Activated CD8-positive, alpha-beta memory T cell treated with anti-CD3 and anti-CD28 coated beads for 36 hours (primary cell): ENCODE data around the gene BICD1. TPM values are rescaled to one million over a fixed set of nuclear protein-coding genes. Genes with fewer than 3 reads are reported as not detected.

Experiments
- CTCF ChIA-PET: fragments of 350-600 bp; sonication (Branson Sonifier 250); formaldehyde crosslinking; loops from one replicate; lab custom pipeline; 2021; ENCODE audit warnings: antibody characterized with exemption; lab: Charles Lee
- POLR2A ChIA-PET: fragments of 350-600 bp; sonication (Branson Sonifier 250); formaldehyde crosslinking; loops from one replicate; lab custom pipeline; 2021; ENCODE audit warnings: antibody characterized with exemption; lab: Charles Lee
- total RNA-seq, 2 experiments: library from RNA; stranded (reverse); gene quantifications; one replicate each; pipeline ENCODE4 v1.2.3, GENCODE V29; 2021

The BICD1 gene
- total RNA-seq, 2 experiments from 2014 or later, result 18.7 to 19.4 TPM

- ChIA-PET POLR2A (no interaction called here), CTCF (interaction anchor here (0.7 kb wide), 1 partner anchor 827 kb away, joined by 5 read pairs; no protein-coding TSS in a partner anchor)
Observed at GRCh38 chr12:32293808-32294419, 187.3 kb downstream of the BICD1 start.

- CTCF ChIA-PET, result interaction anchor here (0.6 kb wide), 1 partner anchor 98 kb away, joined by 3 read pairs; no protein-coding TSS in a partner anchor
- POLR2A ChIA-PET, result no interaction called here
Observed at GRCh38 chr12:32296567-32296966, 189.9 kb downstream of the BICD1 start.

DNA sequence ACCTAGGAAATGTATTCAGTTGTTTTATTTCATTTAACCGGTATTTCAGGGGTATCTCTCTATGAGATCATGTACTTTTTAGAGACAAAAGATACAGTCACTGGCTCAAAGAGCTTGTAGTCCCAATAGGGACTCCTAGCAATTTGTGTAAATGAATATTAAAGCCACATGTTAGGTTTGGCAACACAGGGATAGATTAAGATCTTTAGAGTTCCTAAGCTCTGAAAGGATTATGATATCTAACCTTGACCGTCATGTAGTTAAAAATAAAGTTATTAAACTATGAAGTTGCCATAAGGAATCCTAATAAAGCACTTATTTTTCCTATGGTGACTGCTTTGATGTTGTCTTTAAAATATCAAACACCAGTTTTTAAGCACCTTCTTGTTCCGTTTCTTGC lies 192.3 kb downstream of the BICD1 start:
- ChIA-PET POLR2A (no interaction called here), CTCF (no interaction called here)

- CTCF ChIA-PET, result no interaction called here
- POLR2A ChIA-PET, result no interaction called here
Observed at GRCh38 chr12:32301216-32301615, 194.6 kb downstream of the BICD1 start.

DNA sequence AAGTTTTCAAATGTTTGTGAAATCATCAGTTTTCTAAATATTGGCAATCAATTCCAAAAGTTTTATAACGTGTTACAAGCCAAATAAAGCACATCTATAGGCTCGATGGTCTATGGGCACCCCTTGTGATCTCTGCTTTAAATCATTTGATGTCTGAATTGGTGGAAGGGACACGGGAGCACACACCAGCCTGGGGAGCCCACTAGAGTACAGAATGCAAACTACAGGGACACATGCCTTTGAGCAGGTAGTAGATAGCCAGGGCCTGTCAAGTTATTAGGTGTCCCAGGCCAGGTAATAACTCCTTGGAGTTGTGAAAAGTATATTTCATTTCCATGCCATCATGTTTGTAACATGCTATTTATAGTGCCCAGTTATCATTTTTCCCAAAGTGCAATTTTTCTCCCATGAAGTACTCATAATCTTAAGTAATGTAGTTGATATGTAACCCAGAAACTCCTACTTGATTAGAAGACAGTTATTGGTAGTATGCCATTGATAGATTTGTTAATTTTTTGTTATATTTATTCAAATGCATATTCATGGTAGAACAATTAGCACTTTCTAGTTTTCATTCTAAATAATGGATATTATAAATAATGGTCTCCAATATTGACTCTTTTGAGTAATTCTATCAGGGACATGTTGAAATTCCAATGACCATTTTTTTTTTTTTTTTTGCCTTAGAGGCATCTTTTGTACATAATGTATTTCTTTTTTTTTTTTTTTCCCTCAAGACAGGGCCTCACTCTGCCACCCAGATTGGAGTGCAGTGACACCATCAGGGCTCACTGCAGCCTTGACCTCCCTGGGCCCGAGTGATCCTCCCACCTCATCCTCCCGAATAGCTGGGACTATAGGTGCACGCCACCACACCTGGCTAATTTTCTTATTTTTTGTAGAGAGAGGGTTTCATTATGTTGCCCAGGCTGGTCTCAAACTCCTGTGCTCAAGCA lies 195.8 kb downstream of the BICD1 start:
- ChIA-PET CTCF (no interaction called here), POLR2A (no interaction called here)

GRCh38 chr12:32303174-32303549 lies 196.5 kb downstream of the BICD1 start:
- CTCF ChIA-PET, result no interaction called here
- POLR2A ChIA-PET, result no interaction called here

GRCh38 chr12:32305163-32305562 lies 198.5 kb downstream of the BICD1 start:
- POLR2A ChIA-PET, result no interaction called here
- CTCF ChIA-PET, result no interaction called here

DNA sequence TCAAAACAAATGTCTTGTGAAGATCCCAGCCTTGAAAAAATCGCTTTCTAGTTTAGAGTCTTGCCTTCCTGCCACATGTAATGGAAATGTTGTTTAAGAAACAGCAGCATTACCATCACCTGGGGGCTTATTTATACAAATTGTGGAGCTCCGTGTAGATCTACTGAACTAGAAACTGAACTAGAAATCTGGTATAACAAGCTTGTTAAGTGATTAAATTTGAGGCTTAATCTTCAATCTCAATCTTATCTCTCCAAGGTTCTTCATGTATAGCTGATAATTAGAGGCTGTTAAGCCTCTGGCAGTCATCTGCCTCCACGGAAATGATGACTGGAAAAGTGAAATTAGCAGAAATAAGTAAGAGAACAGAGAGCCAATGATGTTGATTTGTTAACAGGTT lies 200.7 kb downstream of the BICD1 start:
- ChIA-PET CTCF (interaction anchor here (2.9 kb wide), 1 partner anchor 247 kb away, joined by 7 read pairs; no protein-coding TSS in a partner anchor), POLR2A (no interaction called here)

GRCh38 chr12:32309811-32310736 lies 203.4 kb downstream of the BICD1 start:
- POLR2A ChIA-PET, result no interaction called here
- CTCF ChIA-PET, result interaction anchor here (0.6 kb wide), 1 partner anchor 222 kb away, joined by 3 read pairs; no protein-coding TSS in a partner anchor

GRCh38 chr12:32312049-32312670 lies 205.5 kb downstream of the BICD1 start:
- CTCF ChIA-PET, result interaction anchor here (0.6 to 1.5 kb wide), 7 partner anchors 46 to 659 kb away, joined by 3 to 7 read pairs (median 4); no protein-coding TSS in a partner anchor
- POLR2A ChIA-PET, result interaction anchor here (0.6 kb wide), 1 partner anchor 133 kb away, joined by 9 read pairs; no protein-coding TSS in a partner anchor

DNA sequence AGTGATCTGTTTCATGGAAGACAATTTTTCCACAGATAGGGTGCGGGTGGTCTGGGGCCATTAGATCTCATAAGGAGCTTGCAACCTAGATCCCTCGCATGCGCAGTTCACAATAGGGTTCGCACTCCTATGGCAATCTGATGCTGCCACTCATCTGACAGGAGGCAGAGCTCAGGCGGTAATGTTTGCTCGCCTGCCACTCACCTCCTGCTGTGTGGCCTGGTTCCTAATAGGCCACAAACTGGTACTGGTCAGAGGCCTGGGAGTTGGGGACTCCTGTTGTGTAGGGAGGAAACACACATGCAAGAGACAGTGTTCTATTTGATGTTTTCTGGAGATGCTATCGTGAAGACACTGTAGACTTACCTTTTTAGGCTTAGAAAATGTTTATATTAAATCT lies 215.7 kb downstream of the BICD1 start:
- ChIA-PET CTCF (no interaction called here), POLR2A (no interaction called here)

GRCh38 chr12:32331133-32331532 lies 224.5 kb downstream of the BICD1 start:
- CTCF ChIA-PET, result no interaction called here
- POLR2A ChIA-PET, result no interaction called here

DNA sequence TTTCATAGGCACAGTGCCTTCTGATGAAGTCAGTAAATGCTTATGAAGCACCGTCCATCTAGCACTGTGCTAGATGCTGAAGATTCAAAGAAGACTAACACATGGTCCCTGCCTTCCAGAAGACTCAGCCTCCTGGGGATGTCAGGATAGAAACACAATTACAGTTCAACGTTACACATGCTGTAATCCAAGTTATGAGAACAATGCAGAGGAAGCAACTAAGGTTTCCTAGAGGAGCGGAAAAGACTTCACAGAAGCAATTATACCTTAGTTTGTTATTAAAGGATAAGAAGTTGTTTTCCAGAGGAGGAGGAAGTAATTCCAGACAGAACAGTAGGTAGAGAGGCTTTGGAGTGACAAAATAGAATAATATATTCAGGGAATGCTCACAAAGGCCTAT lies 225.8 kb downstream of the BICD1 start:
- CTCF ChIA-PET, result no interaction called here
- POLR2A ChIA-PET, result no interaction called here

DNA sequence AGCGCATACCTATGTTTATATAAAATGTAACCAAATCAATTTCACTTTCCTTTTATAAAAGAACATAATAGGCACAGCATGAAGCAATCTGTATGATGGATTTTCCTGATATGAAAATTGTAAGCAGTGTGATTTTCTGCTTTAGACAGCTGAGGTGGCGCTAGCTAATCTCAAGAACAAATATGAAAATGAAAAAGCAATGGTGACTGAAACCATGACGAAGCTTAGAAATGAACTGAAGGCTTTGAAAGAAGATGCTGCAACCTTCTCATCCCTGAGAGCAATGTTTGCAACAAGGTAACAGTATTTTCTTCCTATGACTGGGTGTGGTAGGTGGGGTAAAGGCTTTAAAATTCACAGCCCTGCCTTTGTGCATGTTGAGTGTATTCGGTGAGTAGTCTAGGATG lies 227.7 kb downstream of the BICD1 start:
- POLR2A ChIA-PET, result no interaction called here
- CTCF ChIA-PET, result no interaction called here

DNA sequence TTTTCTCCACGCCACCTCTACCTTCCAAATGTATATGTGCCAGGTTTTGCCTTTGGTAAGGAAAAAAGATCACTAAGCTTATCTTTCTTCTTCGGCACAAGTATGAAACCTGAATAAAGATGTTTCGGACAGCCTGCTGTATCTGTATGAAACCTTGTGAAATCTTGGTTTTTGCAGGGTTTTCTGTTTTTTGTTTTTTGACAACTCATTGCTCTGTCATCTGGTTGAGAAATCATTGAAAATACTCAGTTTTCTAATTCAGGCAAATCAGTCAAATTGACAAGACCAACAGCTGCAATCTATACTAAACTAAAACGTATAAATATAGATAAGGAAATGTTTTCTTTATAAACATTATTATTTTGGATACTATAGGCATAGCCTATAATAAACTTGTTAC lies 229.6 kb downstream of the BICD1 start:
- ChIA-PET CTCF (no interaction called here), POLR2A (no interaction called here)

GRCh38 chr12:32343496-32343895 lies 236.8 kb downstream of the BICD1 start:
- ChIA-PET POLR2A (no interaction called here), CTCF (no interaction called here)

GRCh38 chr12:32344047-32344446 lies 237.4 kb downstream of the BICD1 start:
- POLR2A ChIA-PET, result no interaction called here
- CTCF ChIA-PET, result no interaction called here

- ChIA-PET POLR2A (no interaction called here), CTCF (no interaction called here)
Observed at GRCh38 chr12:32353540-32353939, 246.9 kb downstream of the BICD1 start.
